B cell (primary cell): ENCODE data around the gene SOX3. TPM values are rescaled to one million over a fixed set of nuclear protein-coding genes. Genes with fewer than 3 reads are reported as not detected.

Source experiments
- ATAC-seq: fragments of 200-7000 bp; cut with Tn5 transposase; one replicate; pipeline ENCODE4 v1.10.0; 2021; ENCODE audit warnings: low read depth, mild to moderate bottlenecking, moderate number of reproducible peaks, moderate library complexity
- CTCF ChIA-PET: fragments of 350-600 bp; sonication (Branson Sonifier 250); formaldehyde crosslinking; loops from one replicate; lab custom pipeline; 2021; ENCODE audit warnings: antibody characterized with exemption, inconsistent platforms; lab: Charles Lee
- POLR2A ChIA-PET: fragments of 350-600 bp; sonication (Branson Sonifier 250); formaldehyde crosslinking; loops from one replicate; lab custom pipeline; 2021; ENCODE audit warnings: antibody characterized with exemption; lab: Charles Lee
- DNase-seq: peaks from one replicate; pipeline ENCODE4 v3.0.0; 2013
- H2AFZ ChIP-seq: 2 replicates; pipeline ENCODE4 v1.6.1; 2012; ENCODE audit warnings: mild to moderate bottlenecking, low read depth, low read length; ENCODE audit not compliant: insufficient read depth, poor library complexity, severe bottlenecking
- H3K27ac ChIP-seq, 2 donors: 1 replicate in 1 of 2; 2 replicates in 1 of 2; pipeline ENCODE4 v1.5.1; 2012 to 2013; ENCODE audit warnings: low read length in 2 of 2, mild to moderate bottlenecking in 2 of 2, moderate library complexity in 1 of 2
- H3K27me3 ChIP-seq, 4 experiments: fragments of 200-600 bp in 1 of 4; sonication (generic) in 1 of 4; replicated peaks in 1 of 4; 1 replicate in 2 of 4; 2 replicates in 2 of 4; pipeline versions ENCODE4 v1.6.1 to v1.7.0; 2013 to 2016; ENCODE audit warnings: low read length in 3 of 4, mild to moderate bottlenecking in 2 of 4, mixed read lengths in 1 of 4, moderate library complexity in 1 of 4; ENCODE audit not compliant: insufficient read depth in 4 of 4, control insufficient read depth in 3 of 4; ENCODE audit errors: control extremely low read depth in 1 of 4
- H3K36me3 ChIP-seq, 2 experiments: replicated peaks in 1 of 2; 1 replicate in 1 of 2; 2 replicates in 1 of 2; pipeline versions ENCODE4 v1.6.1 to v1.7.1; 2013; ENCODE audit warnings: low read length in 1 of 2; ENCODE audit not compliant: insufficient read depth in 2 of 2, control insufficient read depth in 1 of 2; ENCODE audit errors: control extremely low read depth in 1 of 2, extremely low read depth in 1 of 2
- H3K4me1 ChIP-seq, 2 donors: fragments of 200-600 bp in 1 of 2; sonication (generic) in 1 of 2; 1 replicate in 1 of 2; 2 replicates in 1 of 2; pipeline versions ENCODE4 v1.5.1 to v1.6.1; 2013 to 2017; ENCODE audit warnings: low read length in 2 of 2; ENCODE audit not compliant: control insufficient read depth in 2 of 2, insufficient read depth in 2 of 2
- H3K4me2 ChIP-seq: replicated peaks from 2 replicates; pipeline ENCODE3; 2012; ENCODE audit warnings: mild to moderate bottlenecking, low read depth, low read length; ENCODE audit not compliant: poor library complexity, severe bottlenecking
- H3K4me3 ChIP-seq, 5 experiments: fragments of 200-600 bp in 1 of 5; sonication (generic) in 1 of 5; 1 replicate in 3 of 5; 2 replicates in 2 of 5; pipeline versions ENCODE4 v1.5.1 to v1.7.0; 2011 to 2016; ENCODE audit warnings: low read length in 4 of 5, mild to moderate bottlenecking in 4 of 5, low read depth in 2 of 5, control low read depth in 1 of 5, moderate library complexity in 1 of 5; ENCODE audit not compliant: insufficient read depth in 1 of 5; ENCODE audit errors: control extremely low read depth in 1 of 5, extremely low read depth in 1 of 5
- H3K79me2 ChIP-seq: fragments of 200-600 bp; sonication (generic); one replicate; pipeline ENCODE4 v1.6.0; 2016; ENCODE audit warnings: low read length; ENCODE audit not compliant: control insufficient read depth, insufficient read depth
- H3K9ac ChIP-seq: fragments of 200-600 bp; sonication (generic); 2 replicates; pipeline ENCODE4 v1.6.1; 2017; ENCODE audit warnings: mild to moderate bottlenecking, low read length, moderate library complexity
- H3K9me3 ChIP-seq, 3 donors: one replicate each; pipeline versions ENCODE4 v1.6.1 to v1.7.1; 2013; ENCODE audit warnings: low read length in 2 of 3; ENCODE audit not compliant: control insufficient read depth in 2 of 3, insufficient read depth in 1 of 3; ENCODE audit errors: control extremely low read depth in 1 of 3
- H4K20me1 ChIP-seq: 2 replicates; pipeline ENCODE4 v1.6.0; 2012; ENCODE audit warnings: mild to moderate bottlenecking, low read length; ENCODE audit not compliant: insufficient read depth, control insufficient read depth, poor library complexity, severe bottlenecking
- H3K27ac Mint-ChIP-seq: one replicate; pipeline ENCODE4 v1.8.0; 2021; ENCODE audit warnings: mixed read lengths
- H3K27me3 Mint-ChIP-seq: one replicate; pipeline ENCODE4 v1.8.0; 2021; ENCODE audit warnings: mixed read lengths
- H3K4me1 Mint-ChIP-seq: one replicate; pipeline ENCODE4 v1.8.0; 2021; ENCODE audit warnings: mixed read lengths
- H3K4me3 Mint-ChIP-seq: one replicate; pipeline ENCODE4 v1.8.0; 2021; ENCODE audit warnings: mixed read lengths
- H3K9me3 Mint-ChIP-seq: one replicate; pipeline ENCODE4 v1.8.0; 2022; ENCODE audit warnings: mixed read lengths; ENCODE audit not compliant: insufficient read depth
- CTCF ChIP-seq: fragments of 200-600 bp; IDR thresholded peaks from one replicate; pipeline ENCODE4 v1.8.0; 2022; ENCODE audit warnings: antibody characterized with exemption, mild to moderate bottlenecking
- EZH2 ChIP-seq: IDR thresholded peaks from 2 replicates; pipeline ENCODE4 v1.6.1; 2012; ENCODE audit warnings: borderline replicate concordance, low read depth, mild to moderate bottlenecking, moderate library complexity, low read length; ENCODE audit not compliant: insufficient read depth, poor library complexity, severe bottlenecking
- WGBS: methylation state at CpG from one replicate; pipeline ENCODE4 v1.1.5; 2013; ENCODE audit warnings: missing lambda C conversion rate; ENCODE audit not compliant: insufficient coverage; 5-methylcytosine and 5-hydroxymethylcytosine counted together
- intact Hi-C: fragments of 100-400 bp; cut with micrococcal nuclease; formaldehyde crosslinking; loops from one replicate; pipeline ENCODE4 v1.10.0; 2022
- polyA plus RNA-seq: library from polyadenylated mRNA; depleted of rRNA; stranded (reverse); fragments of >200 nt; gene quantifications from 2 replicates; pipeline ENCODE4 v1.2.3, GENCODE V29; 2012
- total RNA-seq, 2 donors: library from RNA; stranded (reverse); fragments of 120-200 nt in 1 of 2; gene quantifications; 1 replicate in 1 of 2; 2 replicates in 1 of 2; pipeline versions ENCODE4 v1.2.3 to v1.2.4, GENCODE V29; 2013 to 2022

The SOX3 gene
- total and polyA plus RNA-seq, 2 donors (not counting 1 experiment from before 2014, with no cell fraction given): not detected

DNA sequence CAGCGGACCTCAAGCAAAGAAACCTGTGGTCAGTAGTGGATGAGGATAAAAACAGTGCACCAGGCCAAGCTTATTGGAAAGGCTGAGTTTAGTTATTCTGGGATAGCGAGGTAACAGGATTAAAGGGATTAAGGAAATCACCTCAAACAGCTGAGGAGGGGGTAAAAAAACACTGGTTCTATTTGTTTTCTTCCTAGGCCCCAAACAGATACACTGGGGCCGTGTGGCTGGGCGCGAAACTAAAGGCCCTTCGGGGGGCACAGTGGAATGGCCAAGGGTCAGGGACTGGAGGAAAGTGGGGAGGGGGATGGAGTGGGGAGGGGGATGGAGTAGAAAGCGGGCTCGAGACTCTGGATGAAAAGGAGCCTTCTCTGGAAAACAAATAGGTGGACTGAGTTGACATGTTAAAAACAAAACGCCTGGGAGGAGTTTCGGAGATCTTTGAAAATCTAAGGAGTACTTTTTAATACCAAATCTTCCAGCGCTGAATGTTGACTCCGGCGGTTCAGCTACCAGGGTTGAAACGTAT lies 2.9 kb downstream of the SOX3 start:
- Histone ChIP-seq H3K9me3 (peaks cover 0 to 12% (median 0%) of the 10 kb centered on the region in 3 donors), H3K4me2 (no peak overlapping the region), H3K4me1 (peaks cover 0 to 2% of the 10 kb centered on the region in 2 donors), H3K9ac (no peak overlapping the region), H3K27me3 (peaks cover 0 to 20% (median 4%) of the 10 kb centered on the region in 4 experiments), H3K79me2 (no peaks in the 10 kb centered on the region), H3K36me3 (no peaks in the 10 kb centered on the region), H3K27ac (no peak overlapping the region), H4K20me1 (no peaks in the 10 kb centered on the region), H3K4me3 (no peak overlapping the region), H2AFZ (no peak overlapping the region)
- intact Hi-C loops: no loop called here
- Mint-ChIP-seq H3K27me3 (peaks cover 24% of the 10 kb centered on the region), H3K4me1 (peaks cover 6% of the 10 kb centered on the region), H3K27ac (no peak overlapping the region), H3K9me3 (no peaks in the 10 kb centered on the region), H3K4me3 (no peak overlapping the region)
- DNase-seq: no peak
- ChIA-PET POLR2A (no interaction called here), CTCF (no interaction called here)
- ATAC-seq: no peak
- WGBS: 17% methylated on average over 1 of the region's 14 CpGs
- TF ChIP-seq CTCF: no peak
- TF ChIP-seq EZH2: no peak

DNA sequence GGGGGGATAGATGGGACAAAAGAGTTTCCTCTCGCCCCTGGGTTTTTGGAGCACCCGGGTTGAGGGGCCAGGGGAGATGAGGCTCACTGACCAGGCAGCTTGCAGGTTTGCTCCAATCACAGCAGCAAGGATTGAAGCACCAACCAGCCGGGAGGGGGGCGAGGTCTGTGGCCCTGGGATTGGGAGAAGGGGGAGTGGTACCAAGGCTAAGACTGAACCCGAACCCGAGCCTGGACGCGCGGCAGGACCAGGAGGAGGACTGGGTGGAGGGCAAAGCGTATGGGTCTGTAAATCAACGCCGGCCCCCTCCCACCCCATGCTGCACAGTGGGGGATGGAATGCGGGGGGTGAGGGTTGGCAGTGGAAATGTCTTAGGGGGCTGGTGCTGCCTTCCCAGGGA lies 3.5 kb downstream of the SOX3 start:
- Histone ChIP-seq H3K27me3 (peaks cover 0 to 17% (median 4%) of the 10 kb centered on the region in 4 experiments), H3K36me3 (no peaks in the 10 kb centered on the region), H3K4me1 (peaks cover 0 to 2% of the 10 kb centered on the region in 2 donors), H3K9me3 (peaks cover 0 to 12% (median 0%) of the 10 kb centered on the region in 3 donors), H4K20me1 (no peaks in the 10 kb centered on the region), H3K4me2 (no peak overlapping the region), H3K27ac (no peak overlapping the region), H3K4me3 (no peak overlapping the region), H2AFZ (no peak overlapping the region), H3K9ac (no peak overlapping the region), H3K79me2 (no peaks in the 10 kb centered on the region)
- CTCF ChIA-PET: no interaction called here
- ATAC-seq (no peak), DNase-seq (no peak)
- TF ChIP-seq EZH2 (no peak), CTCF (no peak)
- POLR2A ChIA-PET: no interaction called here
- Mint-ChIP-seq H3K27me3 (peaks cover 20% of the 10 kb centered on the region), H3K4me1 (peaks cover 6% of the 10 kb centered on the region), H3K27ac (no peak overlapping the region), H3K9me3 (no peaks in the 10 kb centered on the region), H3K4me3 (no peak overlapping the region)
- intact Hi-C loops: no loop called here
- WGBS: 13% methylated on average over 2 of the region's 13 CpGs
